SKM-1 treated with dmso at 0.1 percent for 144 hours (cell line): ENCODE results near the gene ESR2.

Source experiments
- DNase-seq: peaks from one replicate; lab custom pipeline; 2025; ENCODE audit not compliant: unreplicated experiment; lab: John Stamatoyannopoulos, UW

The ESR2 gene

GRCh38 chr14:64095620-64096019, 198.6 kb downstream of the ESR2 start:
- DNase-seq: no peak

- DNase-seq: no peak
Observed at GRCh38 chr14:64092940-64093339, 201.2 kb downstream of the ESR2 start.

- DNase-seq: no peak
Observed at GRCh38 chr14:64092338-64092737, 201.8 kb downstream of the ESR2 start.

- no peak for DNase-seq
Observed at GRCh38 chr14:64091217-64091616, 203.0 kb downstream of the ESR2 start.

GRCh38 chr14:64089920-64090319, 204.3 kb downstream of the ESR2 start:
- DNase-seq: no peak

- no peak for DNase-seq
Observed at GRCh38 chr14:64088647-64088964, 205.6 kb downstream of the ESR2 start.

GRCh38 chr14:64082837-64083236, 211.3 kb downstream of the ESR2 start:
- DNase-seq: no peak

GRCh38 chr14:64081174-64081746, 212.9 kb downstream of the ESR2 start:
- DNase-seq: no peak

GRCh38 chr14:64080452-64080851, 213.7 kb downstream of the ESR2 start:
- no peak for DNase-seq

- no peak for DNase-seq
Observed at GRCh38 chr14:64075613-64076005, 218.6 kb downstream of the ESR2 start.

GRCh38 chr14:64074961-64075612, 219.1 kb downstream of the ESR2 start:
- DNase-seq: no peak

GRCh38 chr14:64069634-64070359, 224.4 kb downstream of the ESR2 start:
- no peak for DNase-seq

- DNase-seq: no peak
Observed at GRCh38 chr14:64064447-64064846, 229.7 kb downstream of the ESR2 start.

GRCh38 chr14:64062381-64063115, 231.6 kb downstream of the ESR2 start:
- DNase-seq: no peak

GRCh38 chr14:64061706-64062105, 232.5 kb downstream of the ESR2 start:
- no peak for DNase-seq

GRCh38 chr14:64061115-64061514, 233.1 kb downstream of the ESR2 start:
- no peak for DNase-seq

GRCh38 chr14:64060648-64061096, 233.5 kb downstream of the ESR2 start:
- DNase-seq: no peak

- no peak for DNase-seq
Observed at GRCh38 chr14:64060199-64060545, 234.0 kb downstream of the ESR2 start.

GRCh38 chr14:64059454-64060198, 234.5 kb downstream of the ESR2 start:
- DNase-seq: no peak

- no peak for DNase-seq
Observed at GRCh38 chr14:64053694-64054669, 240.2 kb downstream of the ESR2 start.
